Activated B cell treated with CpG ODN at 0.5 μM for 24 hours (primary cell): Measurements from ENCODE around the gene MYL9. TPM values are rescaled to one million over a fixed set of nuclear protein-coding genes. Genes with fewer than 3 reads are reported as not detected.
"Not testable (repeated sequence)": the region's sequence is repeated elsewhere in the genome, so short reads cannot be mapped to it uniquely, and the experiment has no call there.

Experiments used
- ATAC-seq: fragments of 200-7000 bp; cut with Tn5 transposase; one replicate; pipeline ENCODE4 v1.10.0; 2021; ENCODE audit warnings: low read depth, mild to moderate bottlenecking, moderate library complexity
- CTCF ChIA-PET: fragments of 350-600 bp; sonication (Branson Sonifier 250); formaldehyde crosslinking; loops from one replicate; lab custom pipeline; 2021; ENCODE audit warnings: antibody characterized with exemption; lab: Charles Lee
- POLR2A ChIA-PET: fragments of 350-600 bp; sonication (Branson Sonifier 250); formaldehyde crosslinking; loops from one replicate; lab custom pipeline; 2021; ENCODE audit warnings: antibody characterized with exemption; lab: Charles Lee
- DNase-seq: peaks from one replicate; pipeline ENCODE4 v3.0.0; 2022
- H3K27ac Mint-ChIP-seq: one replicate; pipeline ENCODE4 v1.8.0; 2020; ENCODE audit warnings: mixed read lengths
- H3K27me3 Mint-ChIP-seq: one replicate; pipeline ENCODE4 v1.8.0; 2021; ENCODE audit warnings: mixed read lengths
- H3K36me3 Mint-ChIP-seq: one replicate; pipeline ENCODE4 v1.8.0; 2021; ENCODE audit warnings: low read depth, mixed read lengths
- H3K4me1 Mint-ChIP-seq: one replicate; pipeline ENCODE4 v1.8.0; 2021; ENCODE audit warnings: mixed read lengths
- H3K4me3 Mint-ChIP-seq: one replicate; pipeline ENCODE4 v1.8.0; 2020; ENCODE audit warnings: mild to moderate bottlenecking, mixed read lengths
- H3K9me3 Mint-ChIP-seq: one replicate; pipeline ENCODE4 v1.8.0; 2020; ENCODE audit warnings: mixed read lengths
- CTCF ChIP-seq: fragments of 200-600 bp; IDR thresholded peaks from one replicate; pipeline ENCODE4 v1.8.0; 2022; ENCODE audit warnings: antibody characterized with exemption, mild to moderate bottlenecking
- intact Hi-C: fragments of 100-400 bp; cut with micrococcal nuclease; formaldehyde crosslinking; loops from one replicate; pipeline ENCODE4 v1.15.1; 2024
- total RNA-seq: library from RNA; stranded (reverse); gene quantifications from 2 replicates; pipeline ENCODE4 v1.2.3, GENCODE V29; 2022

Gene MYL9
- total RNA-seq, 1 donor from 2014 or later: 5.4 TPM

- Mint-ChIP-seq H3K27ac (no peak overlapping the region), H3K4me3 (no peak overlapping the region), H3K9me3 (peaks cover 2% of the 10 kb centered on the region), H3K4me1 (no peaks in the 10 kb centered on the region), H3K36me3 (no peaks in the 10 kb centered on the region), H3K27me3 (no peaks in the 10 kb centered on the region)
- no peak for ATAC-seq
- DNase-seq: no peak
- intact Hi-C loops: no loop called here
- ChIA-PET POLR2A (interaction anchor here (0.6 kb wide), 1 partner anchor 1163 kb away, joined by 4 read pairs; no protein-coding TSS in a partner anchor), CTCF (interaction anchor here (1.3 kb wide), 1 partner anchor 43 kb away, joined by 3 read pairs; the partner anchor contains the start of gene RAB5IF)
- no peak for TF ChIP-seq CTCF
These were observed 21.4 kb downstream of the MYL9 start for GRCh38 chr20:36562724-36563123.

- Mint-ChIP-seq H3K4me1 (no peaks in the 10 kb centered on the region), H3K27me3 (no peaks in the 10 kb centered on the region), H3K27ac (no peak overlapping the region), H3K4me3 (no peak overlapping the region), H3K36me3 (no peaks in the 10 kb centered on the region), H3K9me3 (peaks cover 2% of the 10 kb centered on the region)
- intact Hi-C loops: no loop called here
- ATAC-seq: no peak
- no peak for DNase-seq
- CTCF ChIA-PET: interaction anchor here (1.3 kb wide), 1 partner anchor 42 kb away, joined by 3 read pairs; the partner anchor contains the start of gene RAB5IF
- POLR2A ChIA-PET: no interaction called here
- no peak for TF ChIP-seq CTCF
These were observed 22.1 kb downstream of the MYL9 start for GRCh38 chr20:36563374-36563773.

- POLR2A ChIA-PET, H3K4me3 Mint-ChIP-seq, DNase-seq, ATAC-seq, H3K36me3 Mint-ChIP-seq, H3K27ac Mint-ChIP-seq, H3K27me3 Mint-ChIP-seq, H3K4me1 Mint-ChIP-seq, CTCF ChIA-PET, intact Hi-C loops, H3K9me3 Mint-ChIP-seq: not testable (repeated sequence)
These were observed 22.9 kb downstream of the MYL9 start for GRCh38 chr20:36564078-36564725.

GRCh38 chr20:36564726-36565121, 23.4 kb downstream of the MYL9 start:
- H3K4me1 Mint-ChIP-seq, H3K9me3 Mint-ChIP-seq, H3K4me3 Mint-ChIP-seq, DNase-seq, ATAC-seq, H3K27me3 Mint-ChIP-seq, CTCF ChIA-PET, intact Hi-C loops, H3K27ac Mint-ChIP-seq, H3K36me3 Mint-ChIP-seq: not testable (repeated sequence)
- POLR2A ChIA-PET: interaction anchor here (1.5 kb wide), 1 partner anchor 31 kb away, joined by 5 read pairs; no protein-coding TSS in a partner anchor

- Mint-ChIP-seq H3K9me3 (peaks cover 2% of the 10 kb centered on the region), H3K27ac (no peak overlapping the region), H3K4me1 (no peaks in the 10 kb centered on the region), H3K4me3 (no peak overlapping the region), H3K36me3 (no peaks in the 10 kb centered on the region), H3K27me3 (no peaks in the 10 kb centered on the region)
- no peak for TF ChIP-seq CTCF
- intact Hi-C loops: no loop called here
- ChIA-PET POLR2A (interaction anchor here (1.5 kb wide), 1 partner anchor 30 kb away, joined by 5 read pairs; no protein-coding TSS in a partner anchor), CTCF (no interaction called here)
- ATAC-seq (no peak), DNase-seq (no peak)
These were observed 24.2 kb downstream of the MYL9 start for GRCh38 chr20:36565520-36565919.

GRCh38 chr20:36569847-36570429, 28.6 kb downstream of the MYL9 start:
- no peak for DNase-seq
- TF ChIP-seq CTCF: no peak
- Mint-ChIP-seq H3K4me3 (no peak overlapping the region), H3K27ac (peak overlapping the region; percentile 25), H3K4me1 (peaks cover 18% of the 10 kb centered on the region), H3K27me3 (no peaks in the 10 kb centered on the region), H3K36me3 (peaks cover 4% of the 10 kb centered on the region), H3K9me3 (peaks cover 2% of the 10 kb centered on the region)
- no peak for ATAC-seq
- intact Hi-C loops: loop anchor here (5.0 kb wide), 1 partner anchor 202 kb away; the partner anchor contains the start of gene DSN1
- CTCF ChIA-PET: interaction anchor here (0.8 kb wide), 2 partner anchors 12 to 350 kb away, joined by 3 read pairs; no protein-coding TSS in a partner anchor
- POLR2A ChIA-PET: interaction anchor here (0.6 to 9.7 kb wide), 3 partner anchors 24 to 107 kb away, joined by 3 to 268 read pairs (median 3); partner anchors contain the start of gene RAB5IF
